A549 (cell line): ENCODE measurements around the gene PDZD2. TPM values are rescaled to one million over a fixed set of nuclear protein-coding genes. Genes with fewer than 3 reads are reported as not detected.

Experiments used
- ATAC-seq, 2 experiments: fragments of 200-7000 bp in 1 of 2; fragments of >200 bp in 1 of 2; cut with Nextera tagmentation in 1 of 2; cut with Tn5 transposase in 1 of 2; 3 replicates each; pipeline versions ENCODE4 v1.8.0 to v1.9.1; 2018 to 2020; ENCODE audit warnings: mild to moderate bottlenecking in 1 of 2, moderate library complexity in 1 of 2
- CTCF ChIA-PET: fragments of 300-600 bp; sonication (Branson Sonifier 250); formaldehyde crosslinking; extraction: SDS; loops from one replicate; lab custom pipeline; 2021; ENCODE audit warnings: antibody characterized with exemption, inconsistent platforms; lab: Yijun Ruan, JAX
- POLR2A ChIA-PET: fragments of 350-600 bp; formaldehyde crosslinking; extraction: SDS; loops from one replicate; lab custom pipeline; 2021; ENCODE audit warnings: antibody characterized with exemption, inconsistent platforms; lab: Yijun Ruan, JAX
- DNase-seq, 2 experiments: peaks; one replicate each; pipeline versions ENCODE4 v3.0.0 to v3.0.0-alpha.2; 2011 to 2016; ENCODE audit warnings: low read depth in 1 of 2, low spot score in 1 of 2
- FAIRE-seq: peaks from 2 replicates; lab custom pipeline; 2011; peaks lifted over from hg19 to GRCh38; lab: Jason Lieb, UNC
- H3K27ac ChIP-seq, 2 experiments: fragments of >200 bp; sonication (Bioruptor Twin); formaldehyde crosslinking; 3 replicates each; pipeline ENCODE4 v1.5.1; 2016 to 2017
- H3K4me1 ChIP-seq: fragments of >200 bp; sonication (Bioruptor Twin); formaldehyde crosslinking; 3 replicates; pipeline ENCODE4 v1.6.1; 2016
- H3K4me2 ChIP-seq: fragments of >200 bp; sonication (Bioruptor Twin); formaldehyde crosslinking; 3 replicates; pipeline ENCODE4 v1.6.1; 2016
- H3K4me3 ChIP-seq: fragments of >200 bp; sonication (Bioruptor Twin); formaldehyde crosslinking; 3 replicates; pipeline ENCODE4 v1.5.1; 2016
- H3K9me3 ChIP-seq: fragments of >200 bp; sonication (Bioruptor Twin); formaldehyde crosslinking; 3 replicates; pipeline ENCODE4 v1.6.1; 2016
- BHLHE40 ChIP-seq: IDR thresholded peaks from 2 replicates; pipeline ENCODE4 v1.6.1; 2012; ENCODE audit warnings: low read depth, low read length, inconsistent platforms
- CBX2 ChIP-seq: fragments of 200-600 bp; sonication (generic); IDR thresholded peaks from 2 replicates; pipeline ENCODE4 v1.6.1; 2016; ENCODE audit warnings: low read depth, mild to moderate bottlenecking, borderline replicate concordance
- CBX8 ChIP-seq: fragments of 200-600 bp; sonication (generic); IDR thresholded peaks from 2 replicates; pipeline ENCODE4 v1.6.1; 2016
- CEBPB ChIP-seq, 2 experiments: fragments of >200 bp in 1 of 2; sonication (Bioruptor Twin) in 1 of 2; formaldehyde crosslinking in 1 of 2; IDR thresholded peaks; 2 replicates each; pipeline ENCODE4 v1.6.1; 2012 to 2016
- CHD4 ChIP-seq: fragments of 200-600 bp; sonication (generic); IDR thresholded peaks from 2 replicates; pipeline ENCODE4 v1.6.1; 2016; ENCODE audit warnings: antibody characterized with exemption, mild to moderate bottlenecking, borderline replicate concordance
- EHF ChIP-seq: fragments of 250-450 bp; sonication (Bioruptor Pico); IDR thresholded peaks from 2 replicates; pipeline ENCODE4 v1.5.0; 2020; ENCODE audit warnings: mild to moderate bottlenecking
- EHMT2 ChIP-seq: fragments of 200-600 bp; sonication (generic); IDR thresholded peaks from 2 replicates; pipeline ENCODE4 v1.6.1; 2016; ENCODE audit warnings: antibody characterized with exemption, low read depth, mild to moderate bottlenecking, moderate library complexity
- EP300 ChIP-seq, 2 experiments: fragments of >200 bp; sonication (Bioruptor Twin); formaldehyde crosslinking; IDR thresholded peaks; 2 replicates in 1 of 2; 3 replicates in 1 of 2; pipeline ENCODE4 v1.6.1; 2016 to 2017
- ESRRA ChIP-seq: fragments of 150-350 bp; IDR thresholded peaks from 2 replicates; pipeline ENCODE4 v1.6.1; 2014; ENCODE audit warnings: mild to moderate bottlenecking, low read length, borderline replicate concordance
- FOSL2 ChIP-seq, 2 experiments: fragments of 450-650 bp in 1 of 2; fragments of >200 bp in 1 of 2; sonication (Bioruptor Twin) in 1 of 2; formaldehyde crosslinking; IDR thresholded peaks; 2 replicates each; pipeline versions ENCODE4 v1.5.0 to v1.6.1; 2016 to 2020; ENCODE audit warnings: mild to moderate bottlenecking in 1 of 2, moderate library complexity in 1 of 2
- FOXS1 ChIP-seq: fragments of 250-450 bp; sonication (Bioruptor Pico); IDR thresholded peaks from 2 replicates; pipeline ENCODE4 v1.5.0; 2020; ENCODE audit warnings: mild to moderate bottlenecking, moderate library complexity
- GATA3 ChIP-seq: IDR thresholded peaks from 2 replicates; pipeline ENCODE4 v1.6.1; 2012; ENCODE audit warnings: borderline replicate concordance
- HOXA7 ChIP-seq: fragments of 250-450 bp; sonication (Bioruptor Pico); IDR thresholded peaks from 2 replicates; pipeline ENCODE4 v1.5.0; 2020; ENCODE audit warnings: mild to moderate bottlenecking, moderate library complexity
- HOXB13 ChIP-seq: fragments of 250-450 bp; sonication (Bioruptor Pico); IDR thresholded peaks from 2 replicates; pipeline ENCODE4 v1.5.0; 2020; ENCODE audit warnings: low read depth, mild to moderate bottlenecking, moderate library complexity
- JUN ChIP-seq, 2 experiments: fragments of >200 bp; sonication (Bioruptor Twin); formaldehyde crosslinking; IDR thresholded peaks; 2 replicates in 1 of 2; 3 replicates in 1 of 2; pipeline ENCODE4 v1.6.1; 2016 to 2017
- JUNB ChIP-seq: fragments of >200 bp; sonication (Bioruptor Twin); formaldehyde crosslinking; IDR thresholded peaks from 2 replicates; pipeline ENCODE4 v1.6.1; 2016
- KDM5A ChIP-seq: fragments of 200-600 bp; sonication (generic); IDR thresholded peaks from 2 replicates; pipeline ENCODE4 v1.6.1; 2016; ENCODE audit warnings: antibody characterized with exemption, mild to moderate bottlenecking
- MAZ ChIP-seq: fragments of 150-350 bp; IDR thresholded peaks from 2 replicates; pipeline ENCODE4 v1.6.1; 2014; ENCODE audit warnings: antibody characterized with exemption, low read depth, low read length, borderline replicate concordance
- NFE2L2 ChIP-seq: fragments of 150-350 bp; conservative IDR thresholded peaks from 2 replicates; pipeline ENCODE4 v1.6.1; 2014; ENCODE audit warnings: low read length
- NR3C1 ChIP-seq: fragments of >200 bp; sonication (Bioruptor Twin); formaldehyde crosslinking; IDR thresholded peaks from 3 replicates; pipeline ENCODE4 v1.6.1; 2017
- PHF8 ChIP-seq: fragments of 200-600 bp; sonication (generic); IDR thresholded peaks from 2 replicates; pipeline ENCODE4 v1.6.1; 2016; ENCODE audit warnings: low read depth, mild to moderate bottlenecking, antibody characterized with exemption, moderate library complexity, borderline replicate concordance
- POLR2A ChIP-seq: IDR thresholded peaks from 2 replicates; pipeline ENCODE4 v1.6.1; 2012; ENCODE audit warnings: mild to moderate bottlenecking, low read length
- POLR2AphosphoS2 ChIP-seq: conservative IDR thresholded peaks from 2 replicates; pipeline ENCODE4 v1.6.1; 2012; ENCODE audit warnings: low read length, improper control_type of control experiment, inconsistent platforms
- RARB ChIP-seq: fragments of 250-450 bp; sonication (Bioruptor Pico); IDR thresholded peaks from 2 replicates; pipeline ENCODE4 v1.8.0; 2021; ENCODE audit warnings: mild to moderate bottlenecking, moderate library complexity
- REST ChIP-seq: fragments of 200-600 bp; sonication (generic); IDR thresholded peaks from 2 replicates; pipeline ENCODE4 v1.6.1; 2016; ENCODE audit warnings: antibody characterized with exemption, mild to moderate bottlenecking, moderate library complexity
- RFX5 ChIP-seq: fragments of 450-650 bp; IDR thresholded peaks from 2 replicates; pipeline ENCODE4 v1.7.1; 2014; ENCODE audit warnings: antibody characterized with exemption, mild to moderate bottlenecking, moderate library complexity
- USF2 ChIP-seq: fragments of 450-650 bp; IDR thresholded peaks from 2 replicates; pipeline ENCODE4 v1.6.1; 2014; ENCODE audit warnings: antibody characterized with exemption
- ZNF302 ChIP-seq: fragments of 250-450 bp; sonication (Bioruptor Pico); IDR thresholded peaks from 2 replicates; pipeline ENCODE4 v1.9.0; 2021; ENCODE audit warnings: inconsistent platforms, mild to moderate bottlenecking, moderate library complexity
- WGBS: methylation state at CpG from one replicate; pipeline ENCODE4 v1.1.6; 2017; ENCODE audit errors: missing lambda C conversion rate; 5-methylcytosine and 5-hydroxymethylcytosine counted together
- polyA plus RNA-seq, 4 experiments: library from polyadenylated mRNA; depleted of rRNA in 3 of 4; stranded (reverse); fragments of >200 nt; fragmentation: RNase III in 1 of 4; extraction: RNeasy Plus Mini Kit Qiagen cat#74134 plus additional on column Dnase treatment in 1 of 4; gene quantifications; 2 replicates in 3 of 4; 3 replicates in 1 of 4; pipeline ENCODE4 v1.2.3, GENCODE V29; 2011 to 2017
- TF ChIP-seq, protein P1 (sequence below): fragments of >200 bp; sonication (Bioruptor Twin); formaldehyde crosslinking; IDR thresholded peaks from 3 replicates; pipeline ENCODE4 v1.6.1; 2016
- TF ChIP-seq, protein P2 (sequence below): fragments of 250-450 bp; sonication (Bioruptor Pico); IDR thresholded peaks from 2 replicates; pipeline ENCODE4 v1.5.0; 2020; ENCODE audit warnings: low read depth, mild to moderate bottlenecking, moderate library complexity
- TF ChIP-seq, protein P3 (sequence below): IDR thresholded peaks from 2 replicates; pipeline ENCODE4 v1.6.1; 2012
- TF ChIP-seq, protein P4 (sequence below): fragments of >200 bp; sonication (Bioruptor Twin); formaldehyde crosslinking; IDR thresholded peaks from 2 replicates; pipeline ENCODE4 v1.6.1; 2016

Gene PDZD2
- polyA plus RNA-seq, 2 of the 4 experiments (the other 2 are of a cell fraction): 0.06 to 0.09 TPM

DNA sequence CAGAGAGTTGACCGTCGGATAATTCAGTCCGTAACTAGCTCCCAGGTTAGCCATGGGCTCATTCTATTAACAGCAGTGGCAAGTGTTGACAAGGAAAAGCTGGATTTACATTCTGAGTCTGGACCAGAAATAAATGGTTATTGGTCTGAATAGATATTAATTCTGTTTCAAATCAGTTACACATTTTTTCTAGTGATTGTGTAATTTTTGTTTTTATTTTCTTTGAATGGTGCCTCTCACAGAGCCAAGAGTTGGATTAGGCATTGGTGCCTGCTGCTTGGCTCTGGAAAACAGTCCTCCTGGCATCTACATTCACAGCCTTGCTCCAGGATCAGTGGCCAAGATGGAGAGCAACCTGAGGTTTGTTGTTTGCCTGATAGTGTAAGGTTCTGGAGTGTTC lies 420.1 kb downstream of the PDZD2 start (continued):
- TF ChIP-seq FOXS1 (CRISPR knock-in tag): no peak
- TF ChIP-seq, all 56 proteins: peak for 0

DNA sequence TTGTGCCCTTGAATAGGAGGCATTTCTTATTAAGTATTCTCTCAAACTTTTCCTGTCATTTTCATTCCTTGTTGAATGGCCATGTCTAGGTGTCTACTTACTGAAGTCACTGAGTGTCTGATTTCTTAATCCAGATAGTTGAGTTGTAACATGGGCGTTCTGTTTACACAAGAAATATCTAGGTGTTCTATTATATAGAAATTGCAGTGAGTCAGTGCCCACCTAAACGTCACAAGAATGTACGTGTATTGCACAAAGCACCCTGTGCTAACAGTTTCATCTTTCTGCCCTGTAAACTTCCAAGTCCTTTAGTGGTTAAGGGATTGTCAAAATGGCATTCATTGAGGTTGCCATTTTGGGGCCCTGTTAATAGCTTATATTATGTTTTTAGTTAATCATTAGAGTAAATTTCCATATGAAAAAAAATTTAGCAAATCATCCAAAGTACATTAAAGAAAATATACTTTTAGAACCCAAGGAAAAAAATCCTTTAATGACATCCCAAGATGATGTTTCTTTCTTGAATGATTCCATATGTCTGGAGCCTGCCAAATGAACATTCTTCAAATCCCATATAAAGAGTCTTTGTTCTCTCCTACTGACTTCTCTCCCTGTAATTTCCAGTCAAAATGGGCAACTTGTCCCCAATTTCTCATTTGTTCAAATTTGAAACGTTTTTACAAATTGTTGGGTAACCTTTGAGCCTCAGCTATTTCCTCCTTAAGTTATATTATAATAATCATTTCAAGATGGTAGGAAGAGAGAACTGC lies 421.0 kb downstream of the PDZD2 start:
- CTCF ChIA-PET: interaction anchor here (0.8 to 3.3 kb wide), 6 partner anchors 14 to 234 kb away, joined by 3 to 14 read pairs (median 4); no protein-coding TSS in a partner anchor
- H3K9me3 ChIP-seq: peaks cover 4% of the 10 kb centered on the region; the same call in 1 of the 3 replicates
- H3K4me2 ChIP-seq: peak overlapping the region; percentile 50
- WGBS: 7% methylated on average over 4 of the region's 4 CpGs
- no peak overlapping the region for H3K4me3 ChIP-seq
- TF ChIP-seq CHD4 (no peak), REST (no peak), JUN (IDR thresholded peaks at IDR 0.05) (peak in 1 of 2 experiments; percentile 65; a peak in 3 of 5 replicates), NFE2L2 (no peak), CEBPB (IDR thresholded peaks at IDR 0.05) (peak; percentile 92 to 93), EHF (CRISPR knock-in tag) (no peak), EP300 (IDR thresholded peaks at IDR 0.05) (peak; percentile 35 to 52; a peak in 3 of 5 replicates), FOSL2 (IDR thresholded peaks at IDR 0.05) (0 out of 2 replicates have a peak, but pooled peaks have one; percentile 29), FOSL2 (CRISPR knock-in tag; IDR thresholded peaks at IDR 0.05) (peak; percentile 84), MAZ (no peak), CBX8 (no peak), KDM5A (no peak), HOXA7 (CRISPR knock-in tag) (no peak), ESRRA (no peak), ZNF302 (CRISPR knock-in tag) (no peak), POLR2AphosphoS2 (no peak), RFX5 (no peak), EHMT2 (no peak), HOXB13 (CRISPR knock-in tag) (0 out of 2 replicates have a peak, but pooled peaks have one; percentile 19), JUNB (peak; percentile 69), PHF8 (no peak), GATA3 (peak; percentile 53; the same call in 1 of the 2 replicates), USF2 (no peak), CBX2 (no peak), POLR2A (no peak), NR3C1 (no peak), FOXS1 (CRISPR knock-in tag) (peak; percentile 15; the same call in 1 of the 2 replicates), BHLHE40 (no peak), RARB (CRISPR knock-in tag) (no peak)
- TF ChIP-seq, protein P1, sequence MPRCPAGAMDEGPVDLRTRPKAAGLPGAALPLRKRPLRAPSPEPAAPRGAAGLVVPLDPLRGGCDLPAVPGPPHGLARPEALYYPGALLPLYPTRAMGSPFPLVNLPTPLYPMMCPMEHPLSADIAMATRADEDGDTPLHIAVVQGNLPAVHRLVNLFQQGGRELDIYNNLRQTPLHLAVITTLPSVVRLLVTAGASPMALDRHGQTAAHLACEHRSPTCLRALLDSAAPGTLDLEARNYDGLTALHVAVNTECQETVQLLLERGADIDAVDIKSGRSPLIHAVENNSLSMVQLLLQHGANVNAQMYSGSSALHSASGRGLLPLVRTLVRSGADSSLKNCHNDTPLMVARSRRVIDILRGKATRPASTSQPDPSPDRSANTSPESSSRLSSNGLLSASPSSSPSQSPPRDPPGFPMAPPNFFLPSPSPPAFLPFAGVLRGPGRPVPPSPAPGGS: 0 out of 3 replicates have a peak, but pooled peaks have one; percentile 47
- TF ChIP-seq, protein P2, sequence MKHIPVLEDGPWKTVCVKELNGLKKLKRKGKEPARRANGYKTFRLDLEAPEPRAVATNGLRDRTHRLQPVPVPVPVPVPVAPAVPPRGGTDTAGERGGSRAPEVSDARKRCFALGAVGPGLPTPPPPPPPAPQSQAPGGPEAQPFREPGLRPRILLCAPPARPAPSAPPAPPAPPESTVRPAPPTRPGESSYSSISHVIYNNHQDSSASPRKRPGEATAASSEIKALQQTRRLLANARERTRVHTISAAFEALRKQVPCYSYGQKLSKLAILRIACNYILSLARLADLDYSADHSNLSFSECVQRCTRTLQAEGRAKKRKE (CRISPR knock-in tag): no peak
- TF ChIP-seq, protein P3, sequence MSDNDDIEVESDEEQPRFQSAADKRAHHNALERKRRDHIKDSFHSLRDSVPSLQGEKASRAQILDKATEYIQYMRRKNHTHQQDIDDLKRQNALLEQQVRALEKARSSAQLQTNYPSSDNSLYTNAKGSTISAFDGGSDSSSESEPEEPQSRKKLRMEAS: no peak
- TF ChIP-seq, protein P4, sequence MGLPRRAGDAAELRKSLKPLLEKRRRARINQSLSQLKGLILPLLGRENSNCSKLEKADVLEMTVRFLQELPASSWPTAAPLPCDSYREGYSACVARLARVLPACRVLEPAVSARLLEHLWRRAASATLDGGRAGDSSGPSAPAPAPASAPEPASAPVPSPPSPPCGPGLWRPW: peak; percentile 73
- peaks cover 38% of the 10 kb centered on the region for H3K4me1 ChIP-seq
- ATAC-seq (peak; percentile 85 to 92), FAIRE-seq (no peak), DNase-seq (peak; percentile 64 to 84)
- POLR2A ChIA-PET: no interaction called here
- H3K27ac ChIP-seq: peak overlapping the region; percentile 71 to 74; a peak in 5 of 6 replicates
